Left ventricle myocardium inferior (tissue), 1 donor: ENCODE measurements around the gene ITPR1. TPM values are rescaled to one million over a fixed set of nuclear protein-coding genes. Genes with fewer than 3 reads are reported as not detected.

Experiments
- DNase-seq: peaks from one replicate; pipeline ENCODE4 v3.0.0-alpha.2; 2020
- H3K27ac ChIP-seq: fragments of 200-600 bp; replicated peaks from 2 replicates; pipeline ENCODE4 v1.8.0; 2021
- H3K27me3 ChIP-seq: fragments of 200-600 bp; 2 replicates; pipeline ENCODE4 v1.8.0; 2021; ENCODE audit warnings: low read depth
- H3K36me3 ChIP-seq: fragments of 200-600 bp; 2 replicates; pipeline ENCODE4 v1.8.0; 2021
- H3K4me1 ChIP-seq: fragments of 200-600 bp; 2 replicates; pipeline ENCODE4 v1.8.0; 2021
- H3K4me3 ChIP-seq: fragments of 200-600 bp; 2 replicates; pipeline ENCODE4 v1.8.0; 2021; ENCODE audit warnings: mild to moderate bottlenecking, moderate library complexity
- H3K9me3 ChIP-seq: fragments of 200-600 bp; replicated peaks from 2 replicates; pipeline ENCODE4 v1.8.0; 2021
- CTCF ChIP-seq: fragments of 200-600 bp; IDR thresholded peaks from 2 replicates; pipeline ENCODE4 v1.8.0; 2021; ENCODE audit warnings: antibody characterized with exemption, mild to moderate bottlenecking, borderline replicate concordance
- intact Hi-C: fragments of 100-400 bp; cut with micrococcal nuclease; formaldehyde crosslinking; loops from one replicate; pipeline ENCODE4 v1.11.0; 2022
- total RNA-seq: library from RNA; stranded (reverse); fragmentation: NEBNext Ultra II Directional; extraction: Animal tissue kit (Norgen Biotek cat#: 25700); gene quantifications from one replicate; pipeline ENCODE4 v1.2.1, GENCODE V29; 2021
- donor health status: DM: no; HTN: yes; CAD: no; lungs with severe emphysema.

ITPR1 gene
- total RNA-seq, 1 donor from 2014 or later, result 29.0 TPM

- H3K4me3 ChIP-seq, result no peak overlapping the region
- intact Hi-C loops, result no loop called here
- no peak for DNase-seq
- peaks cover 32% of the 10 kb centered on the region for H3K36me3 ChIP-seq
- peaks cover 55% of the 10 kb centered on the region for H3K4me1 ChIP-seq
- peak overlapping the region; percentile 11 for H3K27ac ChIP-seq
- no peaks in the 10 kb centered on the region for H3K9me3 ChIP-seq
- no peak for TF ChIP-seq CTCF
- H3K27me3 ChIP-seq, result no peaks in the 10 kb centered on the region
Measured at GRCh38 chr3:4501927-4502326, 8.8 kb downstream of the ITPR1 start.

- no peak overlapping the region for H3K4me3 ChIP-seq
- H3K9me3 ChIP-seq, result no peaks in the 10 kb centered on the region
- DNase-seq, result no peak
- TF ChIP-seq CTCF, result no peak
- no peaks in the 10 kb centered on the region for H3K27me3 ChIP-seq
- H3K27ac ChIP-seq, result peak overlapping the region; percentile 66
- intact Hi-C loops, result no loop called here
- peaks cover 62% of the 10 kb centered on the region for H3K4me1 ChIP-seq
- peaks cover 28% of the 10 kb centered on the region for H3K36me3 ChIP-seq
Measured at GRCh38 chr3:4503050-4503449, 9.9 kb downstream of the ITPR1 start.

- intact Hi-C loops, result no loop called here
- Histone ChIP-seq H3K27me3 (no peaks in the 10 kb centered on the region), H3K9me3 (no peaks in the 10 kb centered on the region), H3K36me3 (peaks cover 21% of the 10 kb centered on the region), H3K4me1 (peaks cover 53% of the 10 kb centered on the region), H3K4me3 (peak overlapping the region; percentile 46), H3K27ac (peak overlapping the region; percentile 66)
- DNase-seq, result no peak
- no peak for TF ChIP-seq CTCF
Measured at GRCh38 chr3:4504340-4505261, 11.5 kb downstream of the ITPR1 start.

- peak overlapping the region; percentile 66 for H3K27ac ChIP-seq
Measured at GRCh38 chr3:4505688-4506558, 12.8 kb downstream of the ITPR1 start.

More at GRCh38 chr3:4505688-4506558, 12.8 kb downstream of the ITPR1 start:
- Histone ChIP-seq H3K4me3 (no peak overlapping the region), H3K4me1 (peaks cover 53% of the 10 kb centered on the region), H3K27me3 (no peaks in the 10 kb centered on the region), H3K36me3 (peaks cover 8% of the 10 kb centered on the region), H3K9me3 (no peaks in the 10 kb centered on the region)
- DNase-seq, result no peak
- TF ChIP-seq CTCF, result no peak
- intact Hi-C loops, result no loop called here
